Measurements from ENCODE around the gene GPR31.

Gene GPR31

GRCh38 chr6:167125855-167126349, 31.9 kb downstream of the GPR31 start (continued):
- no peak for TF ChIP-seq ZNF585B (tag by site-specific recombination; IDR thresholded peaks at IDR 0.05)
- no peak for TF ChIP-seq ZBTB17 (tag by site-specific recombination; IDR thresholded peaks at IDR 0.05)
- TF ChIP-seq ZSCAN30 (tag by site-specific recombination; IDR thresholded peaks at IDR 0.05): no peak
- TF ChIP-seq REPIN1 (tag by site-specific recombination; IDR thresholded peaks at IDR 0.05; ENCODE audit: low read depth): no peak
- no peak for TF ChIP-seq HOXA7 (CRISPR knock-in tag; IDR thresholded peaks at IDR 0.05; ENCODE audit: borderline replicate concordance)

- POLR2A ChIA-PET: no interaction called here
- Histone ChIP-seq H3K36me3 (ENCODE audit: control insufficient read depth in 2 of 2, insufficient read depth in 1 of 2, low read length in 2 of 2) (no peaks in the 10 kb centered on the region), H3K4me1 (ENCODE audit: control insufficient read depth, insufficient read depth, low read length) (no peaks in the 10 kb centered on the region), H3K9me3 (ENCODE audit: control insufficient read depth, insufficient read depth, low read depth, low read length) (no peaks in the 10 kb centered on the region), H3K27ac (ENCODE audit: extremely low read depth, low read depth, low read length) (no peak overlapping the region), H3K4me3 (ENCODE audit: low read depth, low read length) (no peak overlapping the region)
- TF ChIP-seq ZNF335 (tag by site-specific recombination; conservative IDR thresholded peaks at IDR 0.05): no peak
- CTCF ChIA-PET: interaction anchor here (2.4 kb wide), 1 partner anchor 16 kb away, joined by 9 read pairs; no protein-coding TSS in a partner anchor
Observed at GRCh38 chr6:167125410-167125809, 32.4 kb downstream of the GPR31 start.

GRCh38 chr6:167124753-167125152, 33.0 kb downstream of the GPR31 start:
- H3K4me3 ChIP-seq (ENCODE audit: low read depth, low read length): no peak overlapping the region
- ChIA-PET CTCF (interaction anchor here (1.6 kb wide), 1 partner anchor 17 kb away, joined by 6 read pairs; no protein-coding TSS in a partner anchor), POLR2A (no interaction called here)
- H3K36me3 ChIP-seq (ENCODE audit: control insufficient read depth in 2 of 2, insufficient read depth in 1 of 2, low read length in 2 of 2): no peaks in the 10 kb centered on the region
- no peak for TF ChIP-seq ZNF645 (tag by site-specific recombination; IDR thresholded peaks at IDR 0.05)
- TF ChIP-seq ZNF660 (tag by site-specific recombination; IDR thresholded peaks at IDR 0.05): no peak
- no peak for TF ChIP-seq ZNF214 (tag by site-specific recombination; IDR thresholded peaks at IDR 0.05; ENCODE audit: borderline replicate concordance)
- no peak for TF ChIP-seq ZNF521 (tag by site-specific recombination; IDR thresholded peaks at IDR 0.05)
- no peak for TF ChIP-seq SP2 (tag by site-specific recombination; IDR thresholded peaks at IDR 0.05)
- TF ChIP-seq ZNF48 (tag by site-specific recombination; IDR thresholded peaks at IDR 0.05): no peak
- TF ChIP-seq HIC1 (tag by site-specific recombination; IDR thresholded peaks at IDR 0.05): no peak
- TF ChIP-seq KLF8 (tag by site-specific recombination; IDR thresholded peaks at IDR 0.05): no peak
- TF ChIP-seq ZNF549 (tag by site-specific recombination; IDR thresholded peaks at IDR 0.05): no peak
- no peak for TF ChIP-seq ZBTB17 (tag by site-specific recombination; IDR thresholded peaks at IDR 0.05)
- TF ChIP-seq ZNF623 (tag by site-specific recombination; IDR thresholded peaks at IDR 0.05): no peak
- TF ChIP-seq ZNF157 (tag by site-specific recombination; IDR thresholded peaks at IDR 0.05): no peak
- no peak for TF ChIP-seq ZNF473 (tag by site-specific recombination; IDR thresholded peaks at IDR 0.05)
- no peak for TF ChIP-seq SCRT1 (tag by site-specific recombination; IDR thresholded peaks at IDR 0.05; ENCODE audit: borderline replicate concordance)
- no peak for TF ChIP-seq ZNF174 (tag by site-specific recombination; IDR thresholded peaks at IDR 0.05)
- TF ChIP-seq ZNF513 (tag by site-specific recombination; IDR thresholded peaks at IDR 0.05): no peak
- TF ChIP-seq EGR2 (tag by site-specific recombination; IDR thresholded peaks at IDR 0.05; ENCODE audit: low read depth): no peak
- TF ChIP-seq ZNF654 (tag by site-specific recombination; IDR thresholded peaks at IDR 0.05; ENCODE audit: low read depth): no peak
- TF ChIP-seq ZNF37A (tag by site-specific recombination; IDR thresholded peaks at IDR 0.05): no peak
- no peak for TF ChIP-seq ZNF544 (tag by site-specific recombination; IDR thresholded peaks at IDR 0.05)
- H3K4me1 ChIP-seq (ENCODE audit: control insufficient read depth, insufficient read depth, low read length): no peaks in the 10 kb centered on the region
- H3K27ac ChIP-seq (ENCODE audit: extremely low read depth, low read depth, low read length): no peak overlapping the region
- H3K9me3 ChIP-seq (ENCODE audit: control insufficient read depth, insufficient read depth, low read depth, low read length): no peaks in the 10 kb centered on the region
